Hematopoietic multipotent progenitor cell treated with erythropoietin and hydrocortisone succinate and interleukin-3 and kit ligand, for 6 days (in vitro differentiated cells): ENCODE results near the gene SUN1.
"Not testable (repeated sequence)": the region's sequence is repeated elsewhere in the genome, so short reads cannot be mapped to it uniquely, and the experiment has no call there.

Experiments
- DNase-seq: peaks from one replicate; pipeline ENCODE4 v3.0.0-alpha.2; 2015

Gene SUN1

DNA sequence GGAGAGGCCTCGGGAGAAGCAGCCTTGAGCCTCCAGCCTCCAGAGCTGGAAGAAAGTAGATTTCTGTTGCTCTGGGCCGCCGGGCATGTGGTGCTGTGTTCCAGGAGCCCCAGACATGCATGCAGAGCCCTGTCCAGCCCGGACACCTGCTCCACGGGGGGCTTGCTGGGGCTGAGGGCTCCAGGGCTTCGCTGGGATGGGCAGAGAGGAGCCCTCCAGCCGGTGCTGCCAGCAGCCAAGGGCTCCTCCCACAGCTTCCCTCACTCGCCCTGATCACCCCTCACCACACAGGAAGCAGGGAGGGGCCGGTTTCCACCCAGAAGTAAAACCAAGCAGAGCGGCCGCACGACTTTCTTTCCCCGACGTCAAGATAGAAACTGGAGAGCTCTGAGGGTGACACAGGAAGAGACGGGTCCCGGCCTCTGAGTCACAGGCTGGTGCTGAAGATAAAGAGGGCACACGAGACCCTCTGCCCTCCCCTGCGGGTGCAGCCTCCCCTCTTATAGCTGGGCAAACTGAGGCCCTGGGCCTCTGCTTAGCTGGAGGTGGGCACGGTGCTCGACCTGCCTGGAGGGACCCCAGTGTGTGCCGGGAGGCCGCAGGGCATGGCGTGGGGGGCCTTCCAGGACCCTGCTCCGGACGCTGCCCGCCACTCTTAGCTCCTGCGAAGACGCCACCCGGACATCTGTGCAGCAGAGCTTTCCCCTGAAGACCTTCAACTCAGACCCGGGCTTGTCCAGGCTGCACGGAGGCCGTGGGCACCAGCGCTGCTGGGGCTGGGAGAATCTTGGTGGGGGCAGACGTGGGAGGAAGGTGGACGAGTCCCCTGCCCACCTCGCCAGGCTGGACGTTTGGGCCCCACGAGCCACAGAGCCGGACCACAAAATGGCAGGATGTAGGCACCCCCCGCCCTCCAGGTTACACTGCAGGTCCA is 91.1 kb downstream of the SUN1 start:
- peak; percentile 97 for DNase-seq

- not testable (repeated sequence) for DNase-seq
These were observed 91.8 kb downstream of the SUN1 start for GRCh38 chr7:924042-924441.
